Pancreas (tissue), 10 donors: ENCODE measurements around the gene MYO1E. TPM values are rescaled to one million over a fixed set of nuclear protein-coding genes. Genes with fewer than 3 reads are reported as not detected.

Experiments used
- ATAC-seq, 4 donors: fragments of 200-7000 bp; cut with Tn5 transposase; one replicate each; pipeline versions ENCODE4 v1.8.0 to v1.9.1; 2020; ENCODE audit warnings: mild to moderate bottlenecking in 4 of 4, moderate library complexity in 4 of 4
- DNase-seq, 6 donors: peaks; one replicate each; pipeline ENCODE4 v3.0.0-alpha.2; 2020
- FAIRE-seq: peaks from 2 replicates; lab custom pipeline; 2012; peaks lifted over from hg19 to GRCh38; lab: Jason Lieb, UNC
- H3K27ac ChIP-seq, 4 donors: fragments of 200-600 bp; sonication (generic); 1 replicate in 3 of 4; 2 replicates in 1 of 4; pipeline versions ENCODE4 v1.5.0 to v1.8.0; 2020
- H3K27me3 ChIP-seq, 4 donors: fragments of 200-600 bp; one replicate each; pipeline ENCODE4 v1.8.0; 2021
- H3K36me3 ChIP-seq, 3 donors: fragments of 200-600 bp; sonication (generic) in 1 of 3; one replicate each; pipeline versions ENCODE4 v1.5.0 to v1.8.0; 2020 to 2021
- H3K4me1 ChIP-seq, 3 donors: fragments of 200-600 bp; one replicate each; pipeline ENCODE4 v1.8.0; 2021
- H3K4me3 ChIP-seq, 4 donors: fragments of 200-600 bp; sonication (generic) in 2 of 4; one replicate each; pipeline versions ENCODE4 v1.5.0 to v1.8.0; 2020 to 2021
- H3K9me3 ChIP-seq, 4 donors: fragments of 200-600 bp; one replicate each; pipeline ENCODE4 v1.8.0; 2021
- CTCF ChIP-seq, 4 donors: fragments of 200-600 bp; sonication (generic) in 3 of 4; IDR thresholded peaks; one replicate each; pipeline versions ENCODE4 v1.5.0 to v1.8.0; 2021; ENCODE audit warnings: antibody characterized with exemption in 4 of 4
- WGBS, 2 donors: extraction: QIAGEN DNeasy Blood & Tissue Kit; methylation state at CpG; one replicate each; pipeline ENCODE4 v1.1.7; 2013; 5-methylcytosine and 5-hydroxymethylcytosine counted together
- intact Hi-C, 3 donors: fragments of 100-400 bp; cut with DNase I; formaldehyde crosslinking; loops; one replicate each; pipeline versions ENCODE4 v1.11.1 to v1.14.2; 2022
- polyA plus RNA-seq, 2 donors: library from polyadenylated mRNA; stranded (reverse); fragments of 200-250 nt; gene quantifications; one replicate each; pipeline ENCODE4 v1.2.3, GENCODE V29; 2013
- total RNA-seq, 6 donors: library from RNA; stranded (reverse); fragmentation: NEBNext Ultra II Directional in 4 of 6; extraction: Animal tissue kit (Norgen Biotek cat#: 25700) in 4 of 6; gene quantifications; one replicate each; pipeline versions ENCODE4 v1.2.1 to v1.2.4, GENCODE V29; 2021 to 2023
- donor health status: healthy with polysubstance abuse.
- donor health status: DM: no; HTN: no; CAD: no; lungs with moderate emphysema.
- donor health status: DM: no; HTN: no; CAD: no.
- donor health status: control.
- donor health status: control.
- donor health status: Bipolar disorder and iron deficiency.
- donor health status: DM: yes; HTN: yes; CAD: no.
- donor health status: DM: no; HTN: no; CAD: no.
- donor health status: DM: no; HTN: no; CAD: no.
- donor health status: DM: yes; HTN: yes; CAD: no.

MYO1E gene
- total and polyA plus RNA-seq, 8 donors = 7.8 to 81.1 (median 25.6) TPM

DNA sequence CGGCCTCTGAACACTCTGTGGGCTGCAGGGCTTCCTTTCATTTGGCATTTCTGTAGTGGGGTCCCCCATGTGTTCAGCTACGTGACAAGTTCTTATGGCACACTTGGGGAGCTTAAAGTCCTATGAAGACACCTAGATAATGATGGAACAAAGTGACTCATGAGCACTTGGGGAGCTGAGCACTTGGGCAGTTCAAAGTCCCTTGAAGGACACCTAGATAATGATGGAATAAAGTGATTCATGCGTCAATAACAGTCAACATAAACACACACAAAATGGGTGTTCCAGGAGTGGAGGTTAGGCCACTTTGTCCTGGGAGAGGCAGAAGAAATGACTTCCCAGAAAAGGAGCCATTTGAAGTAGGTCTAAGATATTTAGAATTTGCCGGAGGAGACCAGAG is 99.4 kb downstream of the MYO1E start:
- Histone ChIP-seq H3K27me3 (no peaks in the 10 kb centered on the region), H3K9me3 (no peaks in the 10 kb centered on the region), H3K36me3 (no peaks in the 10 kb centered on the region), H3K4me3 (no peak overlapping the region), H3K4me1 (no peaks in the 10 kb centered on the region), H3K27ac (no peak overlapping the region)
- FAIRE-seq (no peak), ATAC-seq (peak in 2 of 4 donors; percentile 25 to 33), DNase-seq (no peak)
- TF ChIP-seq CTCF (IDR thresholded peaks at IDR 0.05) = no peak
- 94 to 97% methylated on average over 4 of the region's 4 CpGs for WGBS, 2 donors
- intact Hi-C loops = no loop called here

DNA sequence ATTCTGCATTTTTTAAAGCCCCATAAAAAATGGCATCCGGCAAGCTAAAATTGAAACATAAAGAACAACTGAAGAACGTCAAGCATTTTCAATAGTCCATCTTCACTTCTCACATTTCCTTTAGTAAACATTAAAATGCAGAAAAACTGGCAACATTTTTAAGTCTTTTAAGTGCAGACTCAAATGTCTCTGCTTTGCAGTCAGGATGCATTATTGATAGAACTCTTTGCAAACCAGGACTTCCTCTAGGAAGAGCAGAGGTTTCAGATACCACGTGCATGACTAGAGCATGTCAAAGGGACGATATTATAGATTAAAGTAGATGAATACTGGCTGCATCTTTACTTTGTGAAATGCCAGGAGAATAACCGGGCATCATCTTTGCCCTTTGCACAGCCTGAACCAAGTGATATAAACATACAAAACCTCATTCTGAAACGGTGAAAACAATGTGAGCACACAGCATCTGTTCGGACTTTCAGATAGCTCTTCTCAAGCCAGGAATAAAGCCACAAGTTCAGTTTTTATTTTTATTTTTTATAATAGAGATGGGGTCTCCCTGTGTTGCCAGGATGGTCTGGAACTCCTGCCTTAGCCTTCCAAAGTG is 101.0 kb downstream of the MYO1E start:
- no peaks in the 10 kb centered on the region for H3K4me1 ChIP-seq
- 72 to 78% methylated on average over 7 of the region's 7 CpGs for WGBS, 2 donors
- H3K27me3 ChIP-seq = no peaks in the 10 kb centered on the region
- FAIRE-seq (no peak), DNase-seq (no peak), ATAC-seq (no peak)
- no peaks in the 10 kb centered on the region for H3K36me3 ChIP-seq
- no peaks in the 10 kb centered on the region for H3K9me3 ChIP-seq
- H3K4me3 ChIP-seq = no peak overlapping the region
- intact Hi-C loops = no loop called here
- TF ChIP-seq CTCF (IDR thresholded peaks at IDR 0.05) = no peak
- H3K27ac ChIP-seq = no peak overlapping the region

- Histone ChIP-seq H3K27ac (no peak overlapping the region), H3K4me1 (no peaks in the 10 kb centered on the region), H3K36me3 (no peaks in the 10 kb centered on the region), H3K27me3 (no peaks in the 10 kb centered on the region), H3K9me3 (no peaks in the 10 kb centered on the region), H3K4me3 (no peak overlapping the region)
- 87 to 91% methylated on average over 10 of the region's 10 CpGs for WGBS, 2 donors
- intact Hi-C loops = no loop called here
- TF ChIP-seq CTCF (IDR thresholded peaks at IDR 0.05) = no peak
- FAIRE-seq (no peak), DNase-seq (no peak), ATAC-seq (no peak)
These were observed 103.7 kb downstream of the MYO1E start for GRCh38 chr15:59268852-59269407.

DNA sequence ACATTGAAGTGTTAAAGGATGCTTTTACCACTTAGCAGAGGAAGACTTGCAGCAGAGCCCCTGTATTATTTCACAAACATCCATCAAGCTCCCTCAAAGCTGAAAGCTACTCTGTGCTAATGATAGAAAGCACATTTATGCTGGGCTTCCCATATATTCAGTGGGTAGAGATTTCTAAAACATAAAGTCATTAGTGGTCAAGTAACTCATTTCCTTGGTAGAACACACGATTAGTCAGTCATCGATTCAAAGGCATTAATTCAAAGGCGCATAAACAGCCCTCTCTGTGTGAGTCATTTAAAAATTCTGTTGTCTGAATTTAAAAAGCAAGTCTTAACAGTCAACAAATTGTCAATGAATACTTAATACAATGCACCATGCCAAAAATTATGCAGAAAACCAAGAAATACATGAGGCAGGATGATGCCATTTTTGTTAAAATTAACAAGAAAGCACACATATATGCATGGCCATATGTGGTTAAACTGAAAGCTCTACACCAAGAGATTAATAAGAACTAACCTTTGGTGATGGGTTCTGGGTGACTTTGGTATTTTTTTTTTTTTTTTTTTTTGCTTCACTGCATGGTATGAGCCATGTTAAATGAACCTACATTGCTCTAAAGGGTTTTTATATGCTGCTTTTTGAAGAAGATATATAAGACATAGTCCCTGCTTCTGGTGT is 104.4 kb downstream of the MYO1E start:
- no peaks in the 10 kb centered on the region for H3K36me3 ChIP-seq
- no peak for FAIRE-seq
- intact Hi-C loops = no loop called here
- H3K4me1 ChIP-seq = no peaks in the 10 kb centered on the region
- no peak overlapping the region for H3K4me3 ChIP-seq
- no peak for ATAC-seq
- H3K27ac ChIP-seq = no peak overlapping the region
- 88 to 94% methylated on average over 3 of the region's 3 CpGs for WGBS, 2 donors
- no peak for TF ChIP-seq CTCF (IDR thresholded peaks at IDR 0.05)
- DNase-seq = no peak
- no peaks in the 10 kb centered on the region for H3K27me3 ChIP-seq
- H3K9me3 ChIP-seq = no peaks in the 10 kb centered on the region

DNA sequence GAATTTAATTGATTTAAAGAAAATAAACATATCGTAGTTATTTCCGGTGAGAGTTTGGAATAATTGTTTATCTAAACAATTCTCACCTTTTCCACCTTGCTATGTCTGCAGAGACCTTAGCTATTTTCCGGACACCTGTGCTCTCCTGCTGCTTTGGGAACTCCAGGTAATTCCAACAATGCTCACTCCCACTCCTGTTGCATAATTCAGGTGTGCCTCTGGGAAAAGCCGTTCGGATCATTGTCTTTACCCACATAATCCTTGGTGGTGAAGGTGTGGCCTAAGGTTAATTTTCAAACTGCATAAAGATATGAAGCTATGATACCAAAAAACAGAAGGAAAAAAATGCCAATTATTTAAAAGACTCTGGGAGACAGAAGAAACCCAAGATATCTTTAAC is 106.6 kb downstream of the MYO1E start:
- H3K27ac ChIP-seq = no peak overlapping the region
- no peaks in the 10 kb centered on the region for H3K36me3 ChIP-seq
- no peaks in the 10 kb centered on the region for H3K4me1 ChIP-seq
- FAIRE-seq (no peak), DNase-seq (no peak), ATAC-seq (peak; percentile 23 to 77 (median 52))
- H3K27me3 ChIP-seq = no peaks in the 10 kb centered on the region
- WGBS, 2 donors = 38 to 55% methylated on average over 5 of the region's 5 CpGs
- no peaks in the 10 kb centered on the region for H3K9me3 ChIP-seq
- TF ChIP-seq CTCF (IDR thresholded peaks at IDR 0.05) = no peak
- H3K4me3 ChIP-seq = no peak overlapping the region
- intact Hi-C loops = no loop called here
